MM.1S (cell line): ENCODE data around the gene KRTAP4-11.

ENCODE experiments used
- CTCF ChIP-seq: fragments of 300-600 bp; sonication (generic); IDR thresholded peaks from 2 replicates; pipeline ENCODE4 v1.5.1; 2016; ENCODE audit warnings: antibody characterized with exemption, low read length, mixed read lengths
- EZH2phosphoT487 ChIP-seq: fragments of 300-600 bp; sonication (generic); IDR thresholded peaks from 2 replicates; pipeline ENCODE4 v1.6.1; 2018; ENCODE audit warnings: antibody characterized with exemption, low read length

- TF ChIP-seq CTCF (no peak), EZH2phosphoT487 (no peak)
These were observed 8.2 kb upstream of the KRTAP4-11 start for GRCh38 chr17:41126412-41126811.
